MM.1S (cell line): Measurements from ENCODE around the gene SEZ6L.

Source experiments
- DNase-seq: peaks from one replicate; pipeline ENCODE4 v3.0.0-alpha.2; 2015
- H2AFZ ChIP-seq: fragments of 300-600 bp; sonication (generic); 2 replicates; pipeline ENCODE4 v1.6.0; 2016; ENCODE audit warnings: antibody characterized with exemption, low read length
- H3F3A ChIP-seq: fragments of 300-600 bp; sonication (generic); 2 replicates; pipeline ENCODE4 v1.6.1; 2016; ENCODE audit warnings: mild to moderate bottlenecking, antibody characterized with exemption, low read length, moderate library complexity, mixed read lengths; ENCODE audit not compliant: insufficient read depth
- H3K27ac ChIP-seq: fragments of 300-600 bp; sonication (generic); 2 replicates; pipeline ENCODE4 v1.5.1; 2016; ENCODE audit warnings: mild to moderate bottlenecking, low read length
- H3K27me3 ChIP-seq: fragments of 300-600 bp; sonication (generic); replicated peaks from 2 replicates; pipeline ENCODE4 v1.6.0; 2016; ENCODE audit warnings: low read length; ENCODE audit not compliant: insufficient read depth
- H3K36me3 ChIP-seq: fragments of 300-600 bp; sonication (generic); replicated peaks from 2 replicates; pipeline ENCODE4 v1.6.1; 2016; ENCODE audit warnings: mild to moderate bottlenecking, low read length, mixed read lengths; ENCODE audit not compliant: insufficient read depth
- H3K4me1 ChIP-seq: fragments of 300-600 bp; sonication (generic); 2 replicates; pipeline ENCODE4 v1.6.1; 2016; ENCODE audit warnings: low read length, mixed read lengths
- H3K4me2 ChIP-seq: fragments of 300-600 bp; sonication (generic); 2 replicates; pipeline ENCODE4 v1.6.0; 2016; ENCODE audit warnings: low read depth, low read length
- H3K4me3 ChIP-seq: fragments of 300-600 bp; sonication (generic); 2 replicates; pipeline ENCODE4 v1.5.1; 2016; ENCODE audit warnings: low read length, mixed read lengths
- H3K79me2 ChIP-seq: fragments of 300-600 bp; sonication (generic); 2 replicates; pipeline ENCODE4 v1.6.1; 2016; ENCODE audit warnings: mixed run types, low read length, mixed read lengths
- H3K9ac ChIP-seq: fragments of 300-600 bp; sonication (generic); 2 replicates; pipeline ENCODE4 v1.6.1; 2016; ENCODE audit warnings: low read length, mixed read lengths
- H3K9me2 ChIP-seq: fragments of 300-600 bp; sonication (generic); replicated peaks from 2 replicates; pipeline ENCODE4 v1.6.1; 2016; ENCODE audit warnings: mild to moderate bottlenecking, low read length, mixed read lengths; ENCODE audit not compliant: insufficient read depth
- H3K9me3 ChIP-seq: fragments of 300-600 bp; sonication (generic); replicated peaks from 2 replicates; pipeline ENCODE4 v1.6.1; 2016; ENCODE audit warnings: mild to moderate bottlenecking, low read length, mixed read lengths; ENCODE audit not compliant: insufficient read depth
- H4K20me1 ChIP-seq: fragments of 300-600 bp; sonication (generic); 2 replicates; pipeline ENCODE4 v1.6.1; 2016; ENCODE audit warnings: mild to moderate bottlenecking, low read length, moderate library complexity, mixed read lengths; ENCODE audit not compliant: insufficient read depth
- CTCF ChIP-seq: fragments of 300-600 bp; sonication (generic); IDR thresholded peaks from 2 replicates; pipeline ENCODE4 v1.5.1; 2016; ENCODE audit warnings: antibody characterized with exemption, low read length, mixed read lengths
- EZH2 ChIP-seq: fragments of 300-600 bp; sonication (generic); optimal IDR thresholded peaks from 2 replicates; pipeline ENCODE3; 2017; ENCODE audit warnings: low read depth, mild to moderate bottlenecking, antibody characterized with exemption, low read length, mixed read lengths
- EZH2phosphoT487 ChIP-seq: fragments of 300-600 bp; sonication (generic); IDR thresholded peaks from 2 replicates; pipeline ENCODE4 v1.6.1; 2018; ENCODE audit warnings: antibody characterized with exemption, low read length

Gene SEZ6L

GRCh38 chr22:26374391-26375026, 205.2 kb downstream of the SEZ6L start:
- Histone ChIP-seq H4K20me1 (no peaks in the 10 kb centered on the region), H3K9ac (no peak overlapping the region), H3K36me3 (no peaks in the 10 kb centered on the region), H2AFZ (no peak overlapping the region), H3K79me2 (no peaks in the 10 kb centered on the region), H3K9me3 (no peaks in the 10 kb centered on the region), H3K4me2 (no peak overlapping the region), H3K4me1 (no peaks in the 10 kb centered on the region), H3K27ac (no peak overlapping the region), H3K27me3 (peaks cover 50% of the 10 kb centered on the region), H3F3A (no peaks in the 10 kb centered on the region), H3K4me3 (no peak overlapping the region), H3K9me2 (no peaks in the 10 kb centered on the region)
- TF ChIP-seq EZH2phosphoT487 (no peak), EZH2 (no peak), CTCF (no peak)
- no peak for DNase-seq

- H3K4me2 ChIP-seq: no peak overlapping the region
- no peak overlapping the region for H3K4me3 ChIP-seq
Observed at GRCh38 chr22:26377170-26377830, 208.0 kb downstream of the SEZ6L start.

GRCh38 chr22:26380072-26380830, 211.0 kb downstream of the SEZ6L start:
- Histone ChIP-seq H3K27ac (no peak overlapping the region), H3K4me1 (no peaks in the 10 kb centered on the region), H2AFZ (no peak overlapping the region)

More at GRCh38 chr22:26377170-26377830, 208.0 kb downstream of the SEZ6L start:
- Histone ChIP-seq H3K9ac (no peak overlapping the region), H3K9me2 (no peaks in the 10 kb centered on the region), H3K4me1 (no peaks in the 10 kb centered on the region), H3F3A (no peaks in the 10 kb centered on the region), H2AFZ (no peak overlapping the region), H3K27ac (no peak overlapping the region), H3K36me3 (no peaks in the 10 kb centered on the region), H3K27me3 (peaks cover 28% of the 10 kb centered on the region), H4K20me1 (no peaks in the 10 kb centered on the region), H3K9me3 (no peaks in the 10 kb centered on the region), H3K79me2 (no peaks in the 10 kb centered on the region)
- TF ChIP-seq EZH2 (no peak), EZH2phosphoT487 (no peak), CTCF (no peak)
- DNase-seq: no peak

More at GRCh38 chr22:26380072-26380830, 211.0 kb downstream of the SEZ6L start:
- Histone ChIP-seq H3K36me3 (no peaks in the 10 kb centered on the region), H3K9ac (no peak overlapping the region), H4K20me1 (no peaks in the 10 kb centered on the region), H3F3A (no peaks in the 10 kb centered on the region), H3K4me3 (no peak overlapping the region), H3K4me2 (no peak overlapping the region), H3K79me2 (no peaks in the 10 kb centered on the region), H3K27me3 (0 out of 2 replicates have a peak, but pooled peaks cover 3% of the 10 kb centered on the region), H3K9me2 (no peaks in the 10 kb centered on the region), H3K9me3 (no peaks in the 10 kb centered on the region)
- TF ChIP-seq EZH2phosphoT487 (no peak), EZH2 (no peak), CTCF (no peak)
- no peak for DNase-seq
